HepG2 (cell line): ENCODE measurements around the gene CPEB4. TPM values are rescaled to one million over a fixed set of nuclear protein-coding genes. Genes with fewer than 3 reads are reported as not detected.

Source experiments
- ATAC-seq: fragments of 200-7000 bp; cut with Tn5 transposase; 3 replicates; pipeline ENCODE4 v1.9.1; 2020; ENCODE audit warnings: mild to moderate bottlenecking, moderate library complexity
- BruUV-seq: library from RNA; stranded (reverse); fragments of 400-500 nt; replicated peaks from 2 replicates; lab custom pipeline; 2021; lab: Mats Ljungman, UMichigan
- CTCF ChIA-PET: fragments of 300-600 bp; formaldehyde crosslinking; extraction: SDS; loops from one replicate; lab custom pipeline; 2021; ENCODE audit warnings: low total read pairs, inconsistent platforms, low intra/inter-chr PET ratio; lab: Yijun Ruan, JAX
- POLR2A ChIA-PET: fragments of 350-600 bp; sonication (Branson Sonifier 250); formaldehyde crosslinking; loops from one replicate; lab custom pipeline; 2020; ENCODE audit warnings: antibody characterized with exemption, inconsistent platforms; lab: Yijun Ruan, JAX
- DNase-seq: peaks from one replicate; pipeline ENCODE4 v3.0.0-alpha.2; 2015; ENCODE audit warnings: low spot score
- FAIRE-seq: peaks from 3 replicates; lab custom pipeline; 2011; peaks lifted over from hg19 to GRCh38; lab: Jason Lieb, UNC
- H2AFZ ChIP-seq: one replicate; pipeline ENCODE4 v1.6.1; 2011; ENCODE audit warnings: low read length, inconsistent platforms
- H3K27ac ChIP-seq: fragments of 300-600 bp; 3 replicates; pipeline ENCODE4 v1.8.0; 2011; ENCODE audit warnings: mixed run types, mild to moderate bottlenecking, mixed read lengths, low read length, inconsistent platforms; ENCODE audit not compliant: insufficient read depth; ENCODE audit errors: extremely low read length
- H3K27me3 ChIP-seq, 2 experiments: fragments of 200-600 bp in 1 of 2; 2 replicates in 1 of 2; 3 replicates in 1 of 2; pipeline versions ENCODE4 v1.6.0 to v1.8.0; 2011; ENCODE audit warnings: low read length in 2 of 2, mild to moderate bottlenecking in 2 of 2, moderate library complexity in 2 of 2, inconsistent platforms in 1 of 2; ENCODE audit not compliant: insufficient read depth in 2 of 2, control insufficient read depth in 1 of 2
- H3K36me3 ChIP-seq, 2 experiments: fragments of 200-600 bp in 1 of 2; replicated peaks in 1 of 2; 2 replicates in 1 of 2; 3 replicates in 1 of 2; pipeline versions ENCODE4 v1.5.1 to v1.8.0; 2011; ENCODE audit warnings: low read length in 2 of 2, inconsistent platforms in 1 of 2; ENCODE audit not compliant: insufficient read depth in 2 of 2, control insufficient read depth in 1 of 2
- H3K4me1 ChIP-seq: 2 replicates; pipeline ENCODE4 v1.5.1; 2012; ENCODE audit warnings: low read length, inconsistent platforms; ENCODE audit not compliant: insufficient read depth
- H3K4me2 ChIP-seq: 2 replicates; pipeline ENCODE4 v1.6.0; 2011; ENCODE audit warnings: low read depth, low read length, inconsistent platforms
- H3K4me3 ChIP-seq, 3 experiments: fragments of 200-600 bp in 1 of 3; sonication (generic), shearing (Covaris generic) in 1 of 3; replicated peaks in 1 of 3; 2 replicates each; pipeline ENCODE4 v1.5.1; 2011 to 2016; ENCODE audit warnings: low read length in 3 of 3, inconsistent platforms in 2 of 3, low read depth in 2 of 3, mild to moderate bottlenecking in 2 of 3, control low read depth in 1 of 3, mixed read lengths in 1 of 3; ENCODE audit not compliant: insufficient read depth in 1 of 3
- H3K79me2 ChIP-seq: one replicate; pipeline ENCODE4 v1.6.1; 2011; ENCODE audit warnings: low read length, inconsistent platforms; ENCODE audit not compliant: insufficient read depth
- H3K9ac ChIP-seq: 2 replicates; pipeline ENCODE4 v1.6.0; 2011; ENCODE audit warnings: mild to moderate bottlenecking, low read depth, low read length, inconsistent platforms; ENCODE audit not compliant: insufficient read depth
- H3K9me3 ChIP-seq: 2 replicates; pipeline ENCODE4 v1.5.1; 2012; ENCODE audit warnings: mild to moderate bottlenecking, low read length
- H4K20me1 ChIP-seq: 2 replicates; pipeline ENCODE4 v1.6.0; 2011; ENCODE audit warnings: inconsistent platforms, mild to moderate bottlenecking, low read length, moderate library complexity; ENCODE audit not compliant: insufficient read depth
- KLF12 ChIP-seq: sonication (generic); formaldehyde crosslinking; IDR thresholded peaks from 2 replicates; pipeline ENCODE4 v1.4.0; 2020; ENCODE audit warnings: missing genetic modification reagents, borderline replicate concordance
- SRF ChIP-seq: IDR thresholded peaks from 2 replicates; pipeline ENCODE4 v1.6.1; 2011; ENCODE audit warnings: mild to moderate bottlenecking, low read depth, low read length, moderate library complexity
- TCF12 ChIP-seq, 2 experiments: fragments of 450-650 bp in 1 of 2; sonication (generic) in 1 of 2; formaldehyde crosslinking in 1 of 2; IDR thresholded peaks; 2 replicates each; pipeline versions ENCODE4 v1.6.1 to v1.8.0; 2017 to 2022; ENCODE audit warnings: antibody characterized with exemption in 1 of 2, mild to moderate bottlenecking in 1 of 2, missing genetic modification reagents in 1 of 2, moderate library complexity in 1 of 2
- ZBTB1 ChIP-seq: sonication (generic); formaldehyde crosslinking; IDR thresholded peaks from 2 replicates; pipeline ENCODE4 v1.4.0; 2020; ENCODE audit warnings: missing genetic modification reagents, borderline replicate concordance
- ZNF260 ChIP-seq: sonication (generic); formaldehyde crosslinking; IDR thresholded peaks from 2 replicates; pipeline ENCODE4 v1.4.0; 2020; ENCODE audit warnings: missing genetic modification reagents, low read depth, mild to moderate bottlenecking, borderline replicate concordance
- ZNF652 ChIP-seq: IDR thresholded peaks from 2 replicates; pipeline ENCODE4 v1.6.1; 2016; ENCODE audit warnings: low read depth, borderline replicate concordance
- ZNF782 ChIP-seq: sonication (generic); formaldehyde crosslinking; IDR thresholded peaks from 2 replicates; pipeline ENCODE4 v1.4.0; 2020; ENCODE audit warnings: missing genetic modification reagents, mild to moderate bottlenecking, borderline replicate concordance
- WGBS: methylation state at CpG from one replicate; pipeline ENCODE4 v1.1.6; 2017; ENCODE audit warnings: low lambda C conversion rate; 5-methylcytosine and 5-hydroxymethylcytosine counted together
- in situ Hi-C: cut with HindIII; loops from 2 replicates; pipeline ENCODE4 v1.10.0; 2017; ENCODE audit warnings: low pct_unique_long_range_greater_than_20kb; ENCODE audit not compliant: extremely low pct_ligation_motif_present
- intact Hi-C: fragments of 100-400 bp; cut with micrococcal nuclease; formaldehyde crosslinking; loops from one replicate; pipeline ENCODE4 v1.10.0; 2022; ENCODE audit not compliant: unreplicated experiment
- polyA plus RNA-seq, 8 experiments: library from polyadenylated mRNA; depleted of rRNA in 3 of 8; stranded (reverse) in 7 of 8; unstranded in 1 of 8; fragments of >200 nt; fragmentation: Illumina TruSeq in 4 of 8; extraction: Trizol in 4 of 8; gene quantifications; 2 replicates each; pipeline versions ENCODE4 v1.2.1 to v1.2.3, GENCODE V29; 2011 to 2016; ENCODE audit warnings: low read depth in 4 of 8, missing spikeins in 1 of 8, mixed read lengths in 1 of 8; ENCODE audit not compliant: insufficient read depth in 1 of 8
- total RNA-seq, 5 experiments: library from RNA; depleted of rRNA; stranded (reverse); fragments of >200 nt; fragmentation: Illumina TruSeq; extraction: Trizol; gene quantifications; 2 replicates each; pipeline ENCODE4 v1.2.3, GENCODE V29; 2016; ENCODE audit warnings: low read depth in 1 of 5
- TF ChIP-seq, protein P1 (sequence below): IDR thresholded peaks from 2 replicates; pipeline ENCODE4 v1.6.1; 2016; ENCODE audit warnings: missing compliant biosample characterization, missing genetic modification reagents, borderline replicate concordance
- TF ChIP-seq, protein P2 (sequence below): sonication (generic); formaldehyde crosslinking; conservative IDR thresholded peaks from 2 replicates; pipeline ENCODE4 v1.4.0; 2020; ENCODE audit warnings: missing genetic modification reagents
- TF ChIP-seq, protein P3 (sequence below): sonication (generic); formaldehyde crosslinking; IDR thresholded peaks from 2 replicates; pipeline ENCODE4 v1.4.0; 2020; ENCODE audit warnings: missing genetic modification reagents

The CPEB4 gene
- total and polyA plus RNA-seq, 2 of the 13 experiments (the other 11 are each of a cell fraction or from before 2014, with no cell fraction given): 7.7 to 26.7 TPM

DNA sequence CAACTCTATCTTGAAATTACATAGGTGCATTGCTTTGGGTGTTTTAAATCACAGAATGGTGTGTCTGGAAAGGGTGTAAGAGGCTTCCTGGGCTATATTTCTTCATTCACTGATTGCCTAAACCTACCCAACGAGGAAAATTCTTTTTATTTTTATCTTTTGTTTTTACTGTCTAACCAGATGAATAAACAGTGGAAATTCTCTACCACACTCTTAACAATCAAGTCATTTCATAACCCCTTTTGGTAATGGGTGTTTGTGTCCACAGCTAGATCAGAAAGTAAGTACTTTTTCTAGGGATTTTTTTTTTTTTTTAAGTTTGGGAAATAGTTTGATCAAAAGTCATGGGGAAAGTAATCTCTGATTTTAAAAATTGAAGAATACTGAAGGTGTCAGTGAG, 73.3 kb downstream of the CPEB4 start:
- no peaks in the 10 kb centered on the region for H4K20me1 ChIP-seq
- ChIA-PET POLR2A (interaction anchor here (1.3 kb wide), 1 partner anchor 8 kb away, joined by 3 read pairs; no protein-coding TSS in a partner anchor), CTCF (no interaction called here)
- TF ChIP-seq, protein P1, sequence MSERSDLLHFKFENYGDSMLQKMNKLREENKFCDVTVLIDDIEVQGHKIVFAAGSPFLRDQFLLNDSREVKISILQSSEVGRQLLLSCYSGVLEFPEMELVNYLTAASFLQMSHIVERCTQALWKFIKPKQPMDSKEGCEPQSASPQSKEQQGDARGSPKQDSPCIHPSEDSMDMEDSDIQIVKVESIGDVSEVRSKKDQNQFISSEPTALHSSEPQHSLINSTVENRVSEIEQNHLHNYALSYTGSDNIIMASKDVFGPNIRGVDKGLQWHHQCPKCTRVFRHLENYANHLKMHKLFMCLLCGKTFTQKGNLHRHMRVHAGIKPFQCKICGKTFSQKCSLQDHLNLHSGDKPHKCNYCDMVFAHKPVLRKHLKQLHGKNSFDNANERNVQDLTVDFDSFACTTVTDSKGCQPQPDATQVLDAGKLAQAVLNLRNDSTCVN (CRISPR knock-in tag): no peak
- H3K36me3 ChIP-seq: peaks cover 0 to 4% of the 10 kb centered on the region in 2 experiments; a peak in 2 of 5 replicates
- in situ Hi-C loops: loop anchor here (25.0 kb wide), 1 partner anchor 199 kb away; no protein-coding TSS in a partner anchor
- H3K27me3 ChIP-seq: no peaks in the 10 kb centered on the region
- no peaks in the 10 kb centered on the region for H3K9me3 ChIP-seq
- H3K4me2 ChIP-seq: no peak overlapping the region
- no peak overlapping the region for H3K9ac ChIP-seq
- no peaks in the 10 kb centered on the region for H3K79me2 ChIP-seq
- FAIRE-seq (no peak), DNase-seq (no peak), ATAC-seq (no peak)
- no TSS peak for BruUV-seq
- intact Hi-C loops: no loop called here
- peaks cover 48% of the 10 kb centered on the region for H3K4me1 ChIP-seq
- H2AFZ ChIP-seq: no peak overlapping the region
- no peak overlapping the region for H3K4me3 ChIP-seq
- 33% methylated on average over 1 of the region's 1 CpG for WGBS
- no peak overlapping the region for H3K27ac ChIP-seq

DNA sequence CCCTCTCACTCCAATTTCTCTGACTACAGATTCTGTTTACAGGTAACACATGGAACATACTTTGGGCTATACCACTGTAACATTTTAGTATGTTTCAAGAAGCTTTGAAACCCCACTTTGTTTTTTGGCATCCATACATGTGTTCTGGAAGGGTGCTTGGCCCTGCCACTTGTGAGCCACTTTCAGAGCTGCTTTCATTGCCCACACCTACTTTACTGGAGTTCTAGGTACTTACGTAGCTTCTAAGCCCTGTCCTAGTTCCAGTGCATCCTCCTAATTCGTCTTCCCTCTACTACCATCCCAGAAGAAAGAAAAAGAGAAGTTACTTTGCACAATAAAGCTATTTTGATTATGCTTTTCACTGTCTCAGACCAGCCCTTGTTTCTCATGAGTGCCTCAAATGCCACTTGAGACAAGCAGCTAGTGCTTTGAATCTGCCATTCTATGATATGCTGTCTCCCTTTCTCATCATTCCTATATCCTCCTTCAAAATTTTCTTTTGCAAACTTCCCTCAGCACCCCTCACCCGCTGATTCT, 74.4 kb downstream of the CPEB4 start:
- Histone ChIP-seq H3K36me3 (peaks cover 0 to 4% of the 10 kb centered on the region in 2 experiments; a peak in 1 of 5 replicates), H3K4me2 (no peak overlapping the region), H3K79me2 (no peaks in the 10 kb centered on the region), H3K27me3 (no peaks in the 10 kb centered on the region), H3K4me1 (peaks cover 45% of the 10 kb centered on the region), H4K20me1 (no peaks in the 10 kb centered on the region), H3K4me3 (no peak overlapping the region), H2AFZ (no peak overlapping the region), H3K9me3 (no peaks in the 10 kb centered on the region)
- DNase-seq (no peak), FAIRE-seq (no peak)
- POLR2A ChIA-PET: interaction anchor here (1.6 kb wide), 1 partner anchor 16 kb away, joined by 4 read pairs; no protein-coding TSS in a partner anchor
- in situ Hi-C loops: loop anchor here (25.0 kb wide), 1 partner anchor 200 kb away; no protein-coding TSS in a partner anchor
- 96% methylated on average over 3 of the region's 3 CpGs for WGBS
- CTCF ChIA-PET: no interaction called here
- TF ChIP-seq, protein P2, sequence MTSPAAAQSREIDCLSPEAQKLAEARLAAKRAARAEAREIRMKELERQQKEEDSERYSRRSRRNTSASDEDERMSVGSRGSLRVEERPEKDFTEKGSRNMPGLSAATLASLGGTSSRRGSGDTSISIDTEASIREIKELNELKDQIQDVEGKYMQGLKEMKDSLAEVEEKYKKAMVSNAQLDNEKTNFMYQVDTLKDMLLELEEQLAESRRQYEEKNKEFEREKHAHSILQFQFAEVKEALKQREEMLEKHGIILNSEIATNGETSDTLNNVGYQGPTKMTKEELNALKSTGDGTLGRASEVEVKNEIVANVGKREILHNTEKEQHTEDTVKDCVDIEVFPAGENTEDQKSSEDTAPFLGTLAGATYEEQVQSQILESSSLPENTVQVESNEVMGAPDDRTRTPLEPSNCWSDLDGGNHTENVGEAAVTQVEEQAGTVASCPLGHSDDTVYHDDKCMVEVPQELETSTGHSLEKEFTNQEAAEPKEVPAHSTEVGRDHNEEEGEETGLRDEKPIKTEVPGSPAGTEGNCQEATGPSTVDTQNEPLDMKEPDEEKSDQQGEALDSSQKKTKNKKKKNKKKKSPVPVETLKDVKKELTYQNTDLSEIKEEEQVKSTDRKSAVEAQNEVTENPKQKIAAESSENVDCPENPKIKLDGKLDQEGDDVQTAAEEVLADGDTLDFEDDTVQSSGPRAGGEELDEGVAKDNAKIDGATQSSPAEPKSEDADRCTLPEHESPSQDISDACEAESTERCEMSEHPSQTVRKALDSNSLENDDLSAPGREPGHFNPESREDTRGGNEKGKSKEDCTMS: no peak
- TF ChIP-seq ZNF652 (CRISPR knock-in tag) (no peak), TCF12 (IDR thresholded peaks at IDR 0.05) (no peak), TCF12 (CRISPR knock-in tag; IDR thresholded peaks at IDR 0.05) (no peak), ZNF260 (CRISPR knock-in tag) (no peak), KLF12 (CRISPR knock-in tag) (no peak), ZBTB1 (CRISPR knock-in tag) (no peak), SRF (no peak), ZNF782 (CRISPR knock-in tag) (no peak)
- TF ChIP-seq, protein P3, sequence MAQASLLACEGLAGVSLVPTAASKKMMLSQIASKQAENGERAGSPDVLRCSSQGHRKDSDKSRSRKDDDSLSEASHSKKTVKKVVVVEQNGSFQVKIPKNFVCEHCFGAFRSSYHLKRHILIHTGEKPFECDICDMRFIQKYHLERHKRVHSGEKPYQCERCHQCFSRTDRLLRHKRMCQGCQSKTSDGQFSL (CRISPR knock-in tag): no peak
- TF ChIP-seq, all 625 proteins: peak for 0
- intact Hi-C loops: no loop called here
- ATAC-seq: no peak
- Histone ChIP-seq H3K9ac (no peak overlapping the region), H3K27ac (no peak overlapping the region)
- BruUV-seq: no TSS peak
